Right lobe of liver (tissue), 4 donors: ENCODE data around the gene JCAD.

Experiments
- CTCF ChIP-seq, 4 donors: fragments of 200-600 bp in 3 of 4; fragments of 450-650 bp in 1 of 4; IDR thresholded peaks; one replicate each; pipeline versions ENCODE4 v1.5.1 to v1.8.0; 2016 to 2022; ENCODE audit warnings: antibody characterized with exemption in 4 of 4, mild to moderate bottlenecking in 2 of 4
- POLR2A ChIP-seq: fragments of 450-650 bp; IDR thresholded peaks from one replicate; pipeline ENCODE4 v1.6.1; 2017; ENCODE audit warnings: antibody characterized with exemption, mild to moderate bottlenecking
- donor health status: DM: no; HTN: no; CAD: no.
- donor health status: DM: no; HTN: no; CAD: no.
- donor health status: DM: no; HTN: yes; CAD: no.

DNA sequence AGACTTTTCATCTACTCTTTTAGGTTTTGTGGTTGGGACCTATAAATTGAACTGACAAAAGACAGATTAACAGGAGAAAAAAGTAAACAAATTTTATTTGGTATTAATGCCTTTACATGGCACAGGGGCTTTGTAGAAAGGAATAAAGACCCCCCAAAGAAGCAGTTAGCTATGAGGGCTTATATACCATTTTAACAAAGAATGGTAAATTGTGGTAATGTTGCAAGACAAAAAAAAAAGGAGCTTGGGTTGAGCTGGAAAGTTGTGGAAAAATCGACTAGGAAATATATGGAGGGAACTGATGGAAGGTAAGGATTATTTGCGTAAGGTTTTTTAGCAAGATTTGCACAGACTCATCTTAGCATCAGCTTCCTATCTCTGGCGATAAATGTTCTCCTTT is 84.6 kb downstream of the JCAD start:
- no peak for TF ChIP-seq CTCF (IDR thresholded peaks at IDR 0.05)
- TF ChIP-seq POLR2A = no peak
